Measurements from ENCODE around the gene NRP2. TPM values are rescaled to one million over a fixed set of nuclear protein-coding genes. Genes with fewer than 3 reads are reported as not detected.

Gene NRP2
- total RNA-seq, 4 donors from 2014 or later, result 4.9 to 22.4 (median 14.5) TPM

DNA sequence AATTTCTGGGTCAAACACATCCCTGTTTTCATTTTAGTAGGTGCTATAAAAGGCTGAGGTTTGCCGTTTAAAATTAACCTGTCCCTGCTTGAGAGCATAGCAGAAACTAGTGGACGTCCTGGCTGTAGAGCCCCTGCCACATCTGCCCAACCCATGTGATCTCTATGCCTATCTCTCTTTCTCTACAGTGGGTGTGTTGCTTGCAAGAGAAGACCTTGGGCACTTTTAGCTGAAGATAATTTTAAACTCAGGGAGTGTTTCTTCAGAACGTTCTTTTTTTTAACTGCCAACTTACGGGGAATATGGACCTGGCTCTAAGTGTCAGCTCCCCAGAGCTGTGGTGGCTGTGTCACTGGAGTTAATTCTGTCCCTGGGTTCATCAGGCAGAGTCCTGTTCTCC is 100.6 kb downstream of the NRP2 start:
- no peak for DNase-seq
- Histone ChIP-seq H3K9me3 (no peaks in the 10 kb centered on the region), H3K27me3 (no peaks in the 10 kb centered on the region), H3K4me1 (no peaks in the 10 kb centered on the region), H3K4me3 (no peak overlapping the region), H3K36me3 (no peaks in the 10 kb centered on the region), H3K27ac (no peak overlapping the region)
- TF ChIP-seq, protein P1, sequence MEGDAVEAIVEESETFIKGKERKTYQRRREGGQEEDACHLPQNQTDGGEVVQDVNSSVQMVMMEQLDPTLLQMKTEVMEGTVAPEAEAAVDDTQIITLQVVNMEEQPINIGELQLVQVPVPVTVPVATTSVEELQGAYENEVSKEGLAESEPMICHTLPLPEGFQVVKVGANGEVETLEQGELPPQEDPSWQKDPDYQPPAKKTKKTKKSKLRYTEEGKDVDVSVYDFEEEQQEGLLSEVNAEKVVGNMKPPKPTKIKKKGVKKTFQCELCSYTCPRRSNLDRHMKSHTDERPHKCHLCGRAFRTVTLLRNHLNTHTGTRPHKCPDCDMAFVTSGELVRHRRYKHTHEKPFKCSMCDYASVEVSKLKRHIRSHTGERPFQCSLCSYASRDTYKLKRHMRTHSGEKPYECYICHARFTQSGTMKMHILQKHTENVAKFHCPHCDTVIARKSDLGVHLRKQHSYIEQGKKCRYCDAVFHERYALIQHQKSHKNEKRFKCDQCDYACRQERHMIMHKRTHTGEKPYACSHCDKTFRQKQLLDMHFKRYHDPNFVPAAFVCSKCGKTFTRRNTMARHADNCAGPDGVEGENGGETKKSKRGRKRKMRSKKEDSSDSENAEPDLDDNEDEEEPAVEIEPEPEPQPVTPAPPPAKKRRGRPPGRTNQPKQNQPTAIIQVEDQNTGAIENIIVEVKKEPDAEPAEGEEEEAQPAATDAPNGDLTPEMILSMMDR (IDR thresholded peaks at IDR 0.05), result no peak
- TF ChIP-seq POLR2A (IDR thresholded peaks at IDR 0.05), result no peak

- H3K27ac ChIP-seq, result no peak overlapping the region
Observed at GRCh38 chr2:205783872-205784499, 101.7 kb downstream of the NRP2 start.

DNA sequence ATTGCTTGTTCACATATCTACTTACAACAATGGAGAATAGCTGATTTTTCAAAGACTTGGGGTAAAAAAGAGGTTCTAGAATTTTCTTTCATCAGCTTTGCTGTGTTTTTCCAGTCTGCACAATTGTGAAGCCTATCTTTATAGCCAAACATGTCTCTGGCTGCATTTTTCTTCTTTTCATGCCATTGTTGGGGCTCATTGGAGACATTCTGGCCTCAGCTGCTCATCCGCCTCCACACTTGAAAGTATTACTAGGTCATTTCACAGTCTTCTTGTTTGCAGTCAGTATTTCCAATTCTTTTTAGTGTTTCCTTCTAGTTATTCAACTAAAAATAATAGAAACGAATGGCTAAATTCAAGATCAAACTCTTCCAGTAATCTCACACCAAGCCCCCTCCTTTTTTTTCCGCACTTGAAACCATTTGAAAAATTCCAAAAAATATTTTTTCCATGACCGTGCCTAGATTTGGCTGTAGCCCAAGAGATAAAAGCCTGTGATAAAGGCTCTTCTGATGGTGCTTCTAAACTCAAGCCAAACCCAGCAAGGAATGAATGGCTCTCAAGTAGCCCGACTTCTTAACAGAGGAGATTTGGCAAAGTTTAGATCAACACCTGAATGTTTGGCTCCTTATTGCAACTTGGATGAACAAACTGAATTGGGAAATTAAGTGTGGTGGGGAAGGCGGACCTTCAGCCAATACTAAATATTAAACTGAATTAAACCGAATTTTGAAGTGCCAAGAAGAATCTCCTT is 103.4 kb downstream of the NRP2 start:
- DNase-seq, result no peak
- Histone ChIP-seq H3K27ac (no peak overlapping the region), H3K4me3 (no peak overlapping the region), H3K36me3 (no peaks in the 10 kb centered on the region), H3K27me3 (no peaks in the 10 kb centered on the region), H3K4me1 (no peaks in the 10 kb centered on the region), H3K9me3 (no peaks in the 10 kb centered on the region)
- no peak for TF ChIP-seq POLR2A (IDR thresholded peaks at IDR 0.05)
- TF ChIP-seq, protein P1 (IDR thresholded peaks at IDR 0.05), result no peak

More at GRCh38 chr2:205783872-205784499, 101.7 kb downstream of the NRP2 start:
- Histone ChIP-seq H3K9me3 (no peaks in the 10 kb centered on the region), H3K36me3 (no peaks in the 10 kb centered on the region), H3K4me3 (no peak overlapping the region), H3K4me1 (no peaks in the 10 kb centered on the region), H3K27me3 (no peaks in the 10 kb centered on the region)
- no peak for DNase-seq
- TF ChIP-seq, protein P1 (IDR thresholded peaks at IDR 0.05), result no peak
- TF ChIP-seq POLR2A (IDR thresholded peaks at IDR 0.05), result no peak

GRCh38 chr2:205786976-205787375 is 104.7 kb downstream of the NRP2 start:
- no peaks in the 10 kb centered on the region for H3K4me1 ChIP-seq
- H3K9me3 ChIP-seq, result no peaks in the 10 kb centered on the region
- DNase-seq, result no peak
- H3K4me3 ChIP-seq, result no peak overlapping the region
- no peaks in the 10 kb centered on the region for H3K36me3 ChIP-seq
- TF ChIP-seq POLR2A (IDR thresholded peaks at IDR 0.05), result no peak
- TF ChIP-seq, protein P1 (IDR thresholded peaks at IDR 0.05), result no peak
- peak overlapping the region in 1 of 4 donors; percentile 45 for H3K27ac ChIP-seq
- no peaks in the 10 kb centered on the region for H3K27me3 ChIP-seq

GRCh38 chr2:205787761-205788160 is 105.5 kb downstream of the NRP2 start:
- Histone ChIP-seq H3K4me3 (no peak overlapping the region), H3K4me1 (no peaks in the 10 kb centered on the region), H3K9me3 (no peaks in the 10 kb centered on the region), H3K36me3 (no peaks in the 10 kb centered on the region), H3K27me3 (no peaks in the 10 kb centered on the region), H3K27ac (no peak overlapping the region)
- DNase-seq, result no peak
- TF ChIP-seq, protein P1 (IDR thresholded peaks at IDR 0.05), result no peak
- TF ChIP-seq POLR2A (IDR thresholded peaks at IDR 0.05), result no peak

All from Peyer's patch (tissue), 4 donors.